NCI-H1105 (cell line): ENCODE measurements around the gene CD9.

ENCODE experiments used
- DNase-seq: peaks from one replicate; lab custom pipeline; 2025; lab: John Stamatoyannopoulos, UW

The CD9 gene

GRCh38 chr12:6275928-6276887 lies 76.0 kb downstream of the CD9 start:
- no peak for DNase-seq

GRCh38 chr12:6276956-6277620 lies 76.9 kb downstream of the CD9 start:
- no peak for DNase-seq

- DNase-seq, result no peak
Observed at GRCh38 chr12:6277982-6278438, 77.8 kb downstream of the CD9 start.

- peak; percentile 76 for DNase-seq
Observed at GRCh38 chr12:6278439-6279255, 78.4 kb downstream of the CD9 start.

- DNase-seq, result no peak
Observed at GRCh38 chr12:6279256-6279628, 79.0 kb downstream of the CD9 start.

GRCh38 chr12:6279631-6280030 lies 79.4 kb downstream of the CD9 start:
- no peak for DNase-seq

- no peak for DNase-seq
Observed at GRCh38 chr12:6280053-6280469, 79.9 kb downstream of the CD9 start.

GRCh38 chr12:6280672-6281071 lies 80.5 kb downstream of the CD9 start:
- no peak for DNase-seq

GRCh38 chr12:6281081-6281809 lies 81.0 kb downstream of the CD9 start:
- no peak for DNase-seq

- no peak for DNase-seq
Observed at GRCh38 chr12:6282453-6282840, 82.2 kb downstream of the CD9 start.

GRCh38 chr12:6284273-6284672 lies 84.1 kb downstream of the CD9 start:
- DNase-seq, result no peak

- peak; percentile 71 for DNase-seq
Observed at GRCh38 chr12:6285063-6285477, 84.9 kb downstream of the CD9 start.

GRCh38 chr12:6285532-6286306 lies 85.5 kb downstream of the CD9 start:
- DNase-seq, result no peak
